Measurements from ENCODE around the gene G6PC3.

The G6PC3 gene

GRCh38 chr17:44077595-44077909 lies 7.0 kb downstream of the G6PC3 start:
- TF ChIP-seq CTCF (IDR thresholded peaks at IDR 0.05; ENCODE audit: borderline replicate concordance, insufficient read depth, low read depth, low read length), result no peak
- no peak overlapping the region for H3K4me3 ChIP-seq (ENCODE audit: low read depth, low read length)

GRCh38 chr17:44078412-44078811 lies 7.9 kb downstream of the G6PC3 start:
- TF ChIP-seq CTCF (IDR thresholded peaks at IDR 0.05; ENCODE audit: borderline replicate concordance, insufficient read depth, low read depth, low read length), result no peak
- no peak overlapping the region for H3K4me3 ChIP-seq (ENCODE audit: low read depth, low read length)

GRCh38 chr17:44079877-44080821 lies 9.6 kb downstream of the G6PC3 start:
- no peak for TF ChIP-seq CTCF (IDR thresholded peaks at IDR 0.05; ENCODE audit: borderline replicate concordance, insufficient read depth, low read depth, low read length)

DNA sequence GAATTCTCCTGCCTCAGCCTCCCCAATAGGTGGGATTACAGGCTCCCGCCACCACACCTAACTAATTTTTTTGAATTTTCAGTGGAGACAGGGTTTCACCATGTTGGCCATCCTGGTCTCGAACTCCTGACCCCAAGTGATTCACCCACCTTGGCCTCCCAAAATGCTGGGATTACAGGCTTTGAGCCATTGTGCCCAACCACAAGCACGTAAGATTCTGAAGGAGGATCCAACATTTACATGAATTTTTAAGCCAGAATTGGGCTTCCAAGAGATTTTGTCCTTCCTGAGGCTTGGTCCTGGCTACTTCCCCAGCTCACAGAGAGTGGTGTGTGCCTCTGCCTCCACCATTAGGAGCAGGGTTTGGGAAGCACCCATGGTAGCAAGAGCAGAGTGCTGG lies 11.1 kb downstream of the G6PC3 start:
- H3K4me3 ChIP-seq (ENCODE audit: low read depth, low read length), result no peak overlapping the region
- no peak for TF ChIP-seq CTCF (IDR thresholded peaks at IDR 0.05; ENCODE audit: borderline replicate concordance, insufficient read depth, low read depth, low read length)

More at GRCh38 chr17:44079877-44080821, 9.6 kb downstream of the G6PC3 start:
- H3K4me3 ChIP-seq (ENCODE audit: low read depth, low read length), result no peak overlapping the region

- no peak for TF ChIP-seq CTCF (IDR thresholded peaks at IDR 0.05; ENCODE audit: borderline replicate concordance, insufficient read depth, low read depth, low read length)
- no peak overlapping the region for H3K4me3 ChIP-seq (ENCODE audit: low read depth, low read length)
These were observed 11.9 kb downstream of the G6PC3 start for GRCh38 chr17:44082256-44082927.

DNA sequence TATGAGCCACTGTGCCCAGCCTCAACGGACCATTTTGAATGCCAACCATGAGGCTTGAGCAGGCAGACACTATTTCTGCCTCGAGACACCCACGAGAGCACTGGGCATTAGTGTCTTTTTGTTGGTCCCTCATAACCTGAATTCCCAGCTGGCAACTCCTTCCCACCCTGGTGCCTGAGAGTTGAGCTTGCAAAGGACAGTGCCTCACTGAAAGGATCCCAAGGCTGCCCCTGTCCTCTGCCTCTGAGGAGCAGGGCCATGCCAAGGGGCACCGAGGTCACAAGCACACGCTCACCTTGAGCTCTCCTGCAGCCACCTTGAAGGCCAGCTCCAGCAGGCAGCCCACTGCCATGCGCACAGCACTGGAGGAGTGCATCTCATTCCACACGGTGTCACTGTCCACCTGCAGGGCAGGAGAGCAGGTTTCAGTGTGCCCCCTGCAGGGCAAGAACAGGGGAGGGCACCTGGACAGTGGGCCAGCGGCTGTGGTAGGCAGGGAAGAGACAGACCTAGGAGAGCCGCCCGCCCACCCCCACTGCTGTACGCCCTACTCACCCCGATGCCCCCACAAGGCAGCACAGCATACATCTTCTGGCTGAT lies 12.8 kb downstream of the G6PC3 start:
- H3K4me3 ChIP-seq (ENCODE audit: low read depth, low read length), result no peak overlapping the region
- TF ChIP-seq CTCF (IDR thresholded peaks at IDR 0.05; ENCODE audit: borderline replicate concordance, insufficient read depth, low read depth, low read length), result peak; percentile 34; the same call in 1 of the 2 replicates

All from GM12875 (cell line).